MM.1S (cell line): Measurements from ENCODE around the gene STARD10.

Source experiments
- EZH2 ChIP-seq: fragments of 300-600 bp; sonication (generic); optimal IDR thresholded peaks from 2 replicates; pipeline ENCODE3; 2017; ENCODE audit warnings: low read depth, mild to moderate bottlenecking, antibody characterized with exemption, low read length, mixed read lengths
- TF ChIP-seq, protein P1 (sequence below): fragments of 300-600 bp; sonication (generic); IDR thresholded peaks from 2 replicates; pipeline ENCODE4 v1.5.1; 2016; ENCODE audit warnings: antibody characterized with exemption, low read length, mixed read lengths

DNA sequence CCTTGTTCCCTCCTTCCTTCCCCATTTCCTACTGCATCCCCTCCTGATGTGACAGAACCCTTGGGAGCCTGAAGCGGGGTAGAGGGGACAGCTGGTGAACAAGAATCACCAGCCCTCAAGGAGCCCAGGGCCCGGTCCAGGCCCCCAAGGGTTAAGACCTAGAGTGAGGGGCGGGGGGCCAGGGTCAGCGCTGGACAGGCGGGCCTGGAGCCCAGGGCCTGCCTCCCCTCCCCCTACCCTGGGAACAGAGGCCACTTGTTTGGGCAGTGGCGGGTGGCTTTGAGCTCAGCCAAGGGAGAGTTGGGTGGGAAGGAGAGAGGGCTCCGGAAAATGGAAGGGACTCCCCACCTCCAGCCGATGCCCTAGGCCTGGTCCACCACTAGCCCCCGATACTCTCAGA lies 43.8 kb downstream of the STARD10 start:
- no peak for TF ChIP-seq EZH2
- TF ChIP-seq, protein P1, sequence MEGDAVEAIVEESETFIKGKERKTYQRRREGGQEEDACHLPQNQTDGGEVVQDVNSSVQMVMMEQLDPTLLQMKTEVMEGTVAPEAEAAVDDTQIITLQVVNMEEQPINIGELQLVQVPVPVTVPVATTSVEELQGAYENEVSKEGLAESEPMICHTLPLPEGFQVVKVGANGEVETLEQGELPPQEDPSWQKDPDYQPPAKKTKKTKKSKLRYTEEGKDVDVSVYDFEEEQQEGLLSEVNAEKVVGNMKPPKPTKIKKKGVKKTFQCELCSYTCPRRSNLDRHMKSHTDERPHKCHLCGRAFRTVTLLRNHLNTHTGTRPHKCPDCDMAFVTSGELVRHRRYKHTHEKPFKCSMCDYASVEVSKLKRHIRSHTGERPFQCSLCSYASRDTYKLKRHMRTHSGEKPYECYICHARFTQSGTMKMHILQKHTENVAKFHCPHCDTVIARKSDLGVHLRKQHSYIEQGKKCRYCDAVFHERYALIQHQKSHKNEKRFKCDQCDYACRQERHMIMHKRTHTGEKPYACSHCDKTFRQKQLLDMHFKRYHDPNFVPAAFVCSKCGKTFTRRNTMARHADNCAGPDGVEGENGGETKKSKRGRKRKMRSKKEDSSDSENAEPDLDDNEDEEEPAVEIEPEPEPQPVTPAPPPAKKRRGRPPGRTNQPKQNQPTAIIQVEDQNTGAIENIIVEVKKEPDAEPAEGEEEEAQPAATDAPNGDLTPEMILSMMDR: no peak
